Omental fat pad (tissue), 4 donors: Measurements from ENCODE around the gene GPRIN3. TPM values are rescaled to one million over a fixed set of nuclear protein-coding genes. Genes with fewer than 3 reads are reported as not detected.
A peak's percentile ranks its signal among the peaks of the same experiment; 100 is the strongest.

Source experiments
- ATAC-seq: fragments of 150-250 bp; one replicate; pipeline ENCODE4 v1.9.1; 2016; ENCODE audit warnings: mild to moderate bottlenecking, moderate library complexity; ENCODE audit not compliant: low FRiP score
- DNase-seq: peaks from one replicate; pipeline ENCODE4 v3.0.0-alpha.2; 2019; ENCODE audit warnings: low spot score
- total RNA-seq, 4 donors: library from RNA; depleted of rRNA; stranded (reverse); fragments of >200 nt; gene quantifications; one replicate each; pipeline ENCODE4 v1.1.0, GENCODE V29; 2016
- TF ChIP-seq, protein P1 (sequence below), 3 donors: fragments of 450-650 bp; IDR thresholded peaks; one replicate each; pipeline ENCODE4 v1.5.1; 2016 to 2017; ENCODE audit warnings: antibody characterized with exemption in 3 of 3, mild to moderate bottlenecking in 3 of 3, moderate library complexity in 2 of 3

Gene GPRIN3
- total RNA-seq, 4 donors from 2014 or later: 3.3 to 19.3 (median 14.7) TPM

DNA sequence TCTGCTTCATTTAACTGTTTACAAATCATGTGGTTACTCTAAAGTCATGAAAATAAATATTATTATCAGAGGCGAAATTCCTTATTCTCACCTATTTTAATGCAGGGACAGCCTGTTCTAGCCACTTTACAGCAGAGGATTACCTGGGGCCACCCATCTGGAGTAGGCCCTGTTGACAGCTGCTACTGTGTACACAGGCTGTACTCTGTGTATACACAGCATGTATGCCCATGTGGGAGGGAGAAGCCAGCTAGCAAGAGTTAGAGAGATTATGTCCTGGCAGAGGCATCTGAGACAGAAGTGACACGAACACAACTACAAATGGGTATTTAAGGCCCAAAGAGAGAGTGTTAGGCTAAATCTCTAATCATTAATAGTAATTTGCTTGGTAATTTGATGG, 62.1 kb downstream of the GPRIN3 start:
- no peak for DNase-seq

DNA sequence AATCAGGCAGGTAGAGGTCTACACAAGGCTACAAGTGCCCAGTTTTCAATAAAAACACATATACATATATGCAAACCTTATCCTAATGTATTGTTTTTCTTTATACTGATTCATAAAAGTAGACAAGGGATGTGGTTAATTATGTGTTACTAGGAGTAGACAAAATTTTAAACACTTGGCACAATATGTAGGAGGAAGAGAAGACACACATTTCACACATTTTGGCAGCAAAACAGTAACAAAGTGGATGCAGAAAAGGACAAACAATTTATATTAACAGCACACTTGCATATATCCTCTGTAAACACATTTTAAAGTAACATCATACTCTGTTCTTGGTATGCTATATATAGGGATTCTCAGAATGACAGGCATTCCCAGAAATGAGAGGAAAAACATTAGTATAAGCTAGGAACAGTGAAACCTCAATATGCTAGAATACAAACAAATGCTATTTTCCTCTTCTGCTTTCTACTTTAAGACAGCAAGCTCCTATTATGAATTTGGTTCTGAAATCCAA, 63.8 kb downstream of the GPRIN3 start:
- no peak for DNase-seq
- TF ChIP-seq, protein P1, sequence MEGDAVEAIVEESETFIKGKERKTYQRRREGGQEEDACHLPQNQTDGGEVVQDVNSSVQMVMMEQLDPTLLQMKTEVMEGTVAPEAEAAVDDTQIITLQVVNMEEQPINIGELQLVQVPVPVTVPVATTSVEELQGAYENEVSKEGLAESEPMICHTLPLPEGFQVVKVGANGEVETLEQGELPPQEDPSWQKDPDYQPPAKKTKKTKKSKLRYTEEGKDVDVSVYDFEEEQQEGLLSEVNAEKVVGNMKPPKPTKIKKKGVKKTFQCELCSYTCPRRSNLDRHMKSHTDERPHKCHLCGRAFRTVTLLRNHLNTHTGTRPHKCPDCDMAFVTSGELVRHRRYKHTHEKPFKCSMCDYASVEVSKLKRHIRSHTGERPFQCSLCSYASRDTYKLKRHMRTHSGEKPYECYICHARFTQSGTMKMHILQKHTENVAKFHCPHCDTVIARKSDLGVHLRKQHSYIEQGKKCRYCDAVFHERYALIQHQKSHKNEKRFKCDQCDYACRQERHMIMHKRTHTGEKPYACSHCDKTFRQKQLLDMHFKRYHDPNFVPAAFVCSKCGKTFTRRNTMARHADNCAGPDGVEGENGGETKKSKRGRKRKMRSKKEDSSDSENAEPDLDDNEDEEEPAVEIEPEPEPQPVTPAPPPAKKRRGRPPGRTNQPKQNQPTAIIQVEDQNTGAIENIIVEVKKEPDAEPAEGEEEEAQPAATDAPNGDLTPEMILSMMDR (IDR thresholded peaks at IDR 0.05): no peak
- no peak for ATAC-seq

More for the DNA sequence above, 62.1 kb downstream of the GPRIN3 start:
- TF ChIP-seq, protein P1 (IDR thresholded peaks at IDR 0.05): no peak
- ATAC-seq: no peak

DNA sequence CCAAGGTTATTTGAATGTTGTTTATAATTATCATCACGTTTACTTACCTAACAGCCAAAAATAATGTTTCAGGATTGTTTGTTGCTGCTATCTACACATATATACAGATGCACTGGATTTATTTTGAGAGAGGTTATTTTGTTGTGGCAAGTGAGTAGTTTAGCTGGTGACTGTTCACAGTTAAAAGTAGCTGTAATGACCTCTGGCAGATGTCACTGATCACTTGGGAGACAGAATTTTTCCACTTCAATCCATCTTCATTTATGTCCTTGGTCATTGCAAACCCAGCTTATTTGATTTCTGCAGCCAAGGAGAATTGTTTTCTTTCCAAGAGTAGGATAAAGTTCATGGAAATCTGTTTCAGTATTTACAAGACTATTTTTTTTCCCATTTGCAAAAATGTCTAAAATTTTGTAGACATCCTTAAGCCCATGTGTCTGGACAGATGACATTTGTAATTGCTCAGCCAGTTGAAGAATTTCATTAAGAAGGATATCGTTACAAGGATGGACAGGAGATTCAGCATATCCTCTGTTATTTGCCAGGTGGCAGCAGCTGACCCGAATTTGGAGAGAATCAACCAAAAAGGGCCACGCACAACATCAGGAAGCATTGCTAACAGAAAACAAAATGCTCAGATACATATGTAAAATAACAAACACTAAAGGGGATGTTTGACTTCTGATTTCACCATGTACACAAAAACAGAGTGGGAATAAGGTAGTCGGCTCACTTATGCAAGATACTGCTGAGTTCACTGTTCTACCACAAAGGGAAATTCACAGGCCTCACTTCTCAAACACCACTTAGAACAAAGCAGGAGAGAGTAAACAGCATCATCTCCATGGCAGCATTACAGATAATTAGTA, 64.5 kb downstream of the GPRIN3 start:
- DNase-seq (no peak), ATAC-seq (no peak)
- TF ChIP-seq, protein P1 (IDR thresholded peaks at IDR 0.05): no peak

DNA sequence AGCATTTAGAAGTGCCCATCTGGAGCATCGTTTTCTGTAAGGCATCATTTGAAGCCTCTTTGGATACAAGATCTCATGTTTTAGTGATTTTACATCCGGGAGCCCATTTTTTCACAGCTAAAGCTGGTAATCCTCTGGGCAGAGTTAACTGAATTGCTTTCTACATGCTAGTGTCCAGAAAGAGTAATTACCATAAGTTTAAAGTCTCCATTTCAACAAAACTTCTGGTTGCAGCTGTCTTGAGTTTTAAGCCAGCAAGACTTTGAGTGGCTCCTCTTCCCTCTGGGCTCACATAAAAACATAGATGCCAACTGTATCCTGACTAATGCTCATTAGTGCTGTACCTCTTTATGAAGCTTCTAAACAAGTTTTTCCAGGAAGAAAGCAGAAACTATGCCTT, 65.4 kb downstream of the GPRIN3 start:
- DNase-seq (no peak), ATAC-seq (no peak)
- TF ChIP-seq, protein P1 (IDR thresholded peaks at IDR 0.05): no peak

DNA sequence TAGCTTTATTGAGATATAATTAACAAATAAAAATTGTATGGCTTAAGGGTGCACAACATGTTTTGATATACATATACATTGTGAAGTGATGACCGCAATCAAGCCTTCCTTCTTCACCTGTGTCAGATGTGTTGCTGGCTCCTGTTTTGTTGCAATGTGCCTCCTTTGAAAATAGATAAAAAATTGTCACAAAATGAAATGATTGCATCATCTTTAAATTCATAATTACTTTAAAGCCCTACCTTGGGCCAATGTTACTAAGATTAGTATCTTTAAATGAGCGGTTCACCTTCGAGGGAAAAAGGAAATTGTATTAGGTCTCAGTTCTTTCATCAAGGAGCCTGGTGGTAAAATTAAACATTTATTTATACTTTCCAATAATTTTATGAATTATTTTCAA, 77.3 kb downstream of the GPRIN3 start:
- no peak for ATAC-seq

DNA sequence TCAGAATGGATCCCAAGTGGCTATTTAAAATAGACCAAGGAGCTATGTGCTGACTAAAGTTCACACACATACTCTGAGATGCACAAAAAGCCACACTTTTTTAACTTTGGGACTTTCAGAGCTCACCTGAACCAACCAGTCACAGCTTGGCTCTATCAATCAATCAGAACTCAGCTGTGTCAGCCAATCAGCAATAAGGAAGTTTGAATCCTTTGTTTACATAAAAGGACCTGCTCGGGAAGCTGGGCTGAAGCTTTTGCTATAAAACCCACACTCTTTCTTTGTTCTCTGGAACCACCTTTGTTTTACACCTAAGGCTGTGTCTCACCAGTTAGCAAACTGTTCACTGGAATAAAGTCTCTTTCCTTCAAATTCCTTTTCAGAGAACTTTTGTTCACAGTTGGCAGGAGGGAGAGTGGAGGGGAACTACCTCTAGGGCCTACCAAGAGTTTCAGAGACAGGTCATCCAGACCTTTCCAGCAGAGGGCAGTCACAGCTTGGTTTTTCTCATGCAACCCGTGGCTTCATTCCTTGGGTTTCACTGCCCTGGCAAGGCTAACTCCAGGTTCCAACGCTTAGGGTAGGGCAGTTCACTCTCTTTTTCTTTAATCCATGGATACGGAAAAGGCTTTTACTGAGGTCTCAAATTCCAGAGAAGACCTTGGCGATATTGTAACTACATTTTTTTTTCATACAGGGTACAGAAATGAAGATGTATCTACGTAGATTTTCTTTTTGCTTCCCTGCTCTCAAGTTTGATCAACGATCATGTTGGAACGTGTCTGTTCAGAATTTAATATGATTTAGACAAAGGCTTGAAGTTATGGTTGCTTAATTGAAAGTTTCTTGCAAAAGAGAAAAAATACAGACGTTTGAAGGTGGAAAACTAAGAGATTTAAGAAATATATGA, 80.7 kb downstream of the GPRIN3 start:
- DNase-seq: peak; percentile 47
- TF ChIP-seq, protein P1 (IDR thresholded peaks at IDR 0.05): peak in 1 of 3 donors; percentile 70
- ATAC-seq: peak; percentile 87

More for the DNA sequence above, 77.3 kb downstream of the GPRIN3 start:
- TF ChIP-seq, protein P1 (IDR thresholded peaks at IDR 0.05): no peak
- DNase-seq: no peak
